Right lobe of liver (tissue), 6 donors: ENCODE results near the gene TAMALIN. TPM values are rescaled to one million over a fixed set of nuclear protein-coding genes. Genes with fewer than 3 reads are reported as not detected.
A peak's percentile ranks its signal among the peaks of the same experiment; 100 is the strongest.

Experiments used
- ATAC-seq, 4 donors: fragments of 200-7000 bp; cut with Tn5 transposase; one replicate each; pipeline ENCODE4 v1.9.1; 2020; ENCODE audit warnings: mild to moderate bottlenecking in 4 of 4, moderate library complexity in 4 of 4
- DNase-seq, 3 donors: peaks; one replicate each; pipeline ENCODE4 v3.0.0-alpha.2; 2020
- H3K27ac ChIP-seq, 3 donors: fragments of 200-600 bp; one replicate each; pipeline ENCODE4 v1.8.0; 2022
- H3K27me3 ChIP-seq, 2 donors: fragments of 200-600 bp; one replicate each; pipeline ENCODE4 v1.8.0; 2022
- H3K36me3 ChIP-seq, 4 donors: fragments of 200-600 bp; sonication (generic) in 1 of 4; one replicate each; pipeline versions ENCODE4 v1.5.1 to v1.8.0; 2017 to 2022; ENCODE audit warnings: control low read depth in 1 of 4
- H3K4me1 ChIP-seq, 4 donors: fragments of 200-600 bp; sonication (generic) in 1 of 4; one replicate each; pipeline versions ENCODE4 v1.5.1 to v1.8.0; 2017 to 2022; ENCODE audit warnings: control low read depth in 1 of 4
- H3K4me3 ChIP-seq, 3 donors: fragments of 200-600 bp; one replicate each; pipeline ENCODE4 v1.8.0; 2022
- H3K9me3 ChIP-seq, 4 donors: fragments of 200-600 bp; sonication (generic) in 1 of 4; one replicate each; pipeline versions ENCODE4 v1.5.1 to v1.8.0; 2017 to 2022; ENCODE audit warnings: control low read depth in 1 of 4
- CTCF ChIP-seq, 4 donors: fragments of 200-600 bp in 3 of 4; fragments of 450-650 bp in 1 of 4; IDR thresholded peaks; one replicate each; pipeline versions ENCODE4 v1.5.1 to v1.8.0; 2016 to 2022; ENCODE audit warnings: antibody characterized with exemption in 4 of 4, mild to moderate bottlenecking in 2 of 4
- POLR2A ChIP-seq: fragments of 450-650 bp; IDR thresholded peaks from one replicate; pipeline ENCODE4 v1.6.1; 2017; ENCODE audit warnings: antibody characterized with exemption, mild to moderate bottlenecking
- WGBS: methylation state at CpG from one replicate; pipeline ENCODE4 v1.1.6; 2018; ENCODE audit warnings: low coverage, low lambda C conversion rate; ENCODE audit not compliant: insufficient coverage; ENCODE audit errors: missing lambda C conversion rate; 5-methylcytosine and 5-hydroxymethylcytosine counted together
- intact Hi-C, 2 donors: fragments of 100-400 bp; cut with DNase I; formaldehyde crosslinking; loops; one replicate each; pipeline versions ENCODE4 v1.11.2 to v1.14.1; 2022
- total RNA-seq, 6 experiments: library from RNA; depleted of rRNA in 2 of 6; stranded (reverse); fragments of >200 nt in 2 of 6; fragmentation: NEBNext Ultra II Directional in 3 of 6; extraction: Animal tissue kit (Norgen Biotek cat#: 25700) in 3 of 6; gene quantifications; one replicate each; pipeline versions ENCODE4 v1.1.0 to v1.2.4, GENCODE V29; 2016 to 2023
- donor health status: DM: no; HTN: yes; CAD: no.
- donor health status: DM: no; HTN: no; CAD: no.
- donor health status: DM: no; HTN: no; CAD: no.
- donor health status: DM: no; HTN: yes; CAD: no.
- donor health status: DM: no; HTN: yes; CAD: no.

Gene TAMALIN
- total RNA-seq, 6 experiments from 2014 or later, result 2.9 to 6.5 (median 3.9) TPM

DNA sequence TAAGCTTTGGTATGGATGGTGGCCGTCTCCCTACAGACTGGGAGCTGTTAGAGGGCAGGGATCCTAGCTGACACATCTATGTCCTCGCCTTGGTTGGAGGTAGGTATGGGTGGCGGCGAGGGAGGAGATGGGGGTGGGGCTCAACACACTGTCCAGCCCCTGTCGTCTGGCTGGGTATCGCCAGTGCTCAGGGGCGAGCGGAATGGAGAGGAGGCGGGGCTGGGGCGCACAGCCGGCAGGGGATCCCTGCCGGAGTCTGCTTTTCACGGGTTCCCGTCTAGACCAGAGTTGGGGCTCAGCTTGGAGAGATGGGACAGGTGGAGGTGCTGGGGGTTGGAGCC lies 16.1 kb downstream of the TAMALIN start:
- peaks cover 0 to 21% (median 0%) of the 10 kb centered on the region in 4 donors for H3K4me1 ChIP-seq
- H3K27ac ChIP-seq, result peak overlapping the region in 1 of 3 donors; percentile 43
- H3K4me3 ChIP-seq, result peak overlapping the region; percentile 42 to 51 (median 47)
- 18% methylated on average over 9 of the region's 14 CpGs for WGBS
- intact Hi-C loops, result no loop called here
- no peaks in the 10 kb centered on the region for H3K27me3 ChIP-seq
- ATAC-seq (peak in 2 of 4 donors; percentile 0 to 2), DNase-seq (no peak)
- H3K36me3 ChIP-seq, result no peaks in the 10 kb centered on the region
- H3K9me3 ChIP-seq, result no peaks in the 10 kb centered on the region
- TF ChIP-seq POLR2A (no peak), CTCF (IDR thresholded peaks at IDR 0.05) (no peak)

- WGBS, result 1% methylated on average over 15 of the region's 70 CpGs
- DNase-seq (peak; percentile 87 to 93 (median 92)), ATAC-seq (peak; percentile 67 to 81 (median 76))
- no peaks in the 10 kb centered on the region for H3K9me3 ChIP-seq
- no peaks in the 10 kb centered on the region for H3K36me3 ChIP-seq
- no peaks in the 10 kb centered on the region for H3K27me3 ChIP-seq
- H3K4me1 ChIP-seq, result peaks cover 0 to 21% (median 0%) of the 10 kb centered on the region in 4 donors
- TF ChIP-seq POLR2A, result no peak
- TF ChIP-seq CTCF (IDR thresholded peaks at IDR 0.05), result peak; percentile 92 to 98 (median 95)
- H3K27ac ChIP-seq, result peak overlapping the region in 1 of 3 donors; percentile 43
- peak overlapping the region; percentile 42 to 51 (median 47) for H3K4me3 ChIP-seq
- intact Hi-C loops, result no loop called here
Measured at GRCh38 chr12:52023182-52023975, 16.6 kb downstream of the TAMALIN start.

DNA sequence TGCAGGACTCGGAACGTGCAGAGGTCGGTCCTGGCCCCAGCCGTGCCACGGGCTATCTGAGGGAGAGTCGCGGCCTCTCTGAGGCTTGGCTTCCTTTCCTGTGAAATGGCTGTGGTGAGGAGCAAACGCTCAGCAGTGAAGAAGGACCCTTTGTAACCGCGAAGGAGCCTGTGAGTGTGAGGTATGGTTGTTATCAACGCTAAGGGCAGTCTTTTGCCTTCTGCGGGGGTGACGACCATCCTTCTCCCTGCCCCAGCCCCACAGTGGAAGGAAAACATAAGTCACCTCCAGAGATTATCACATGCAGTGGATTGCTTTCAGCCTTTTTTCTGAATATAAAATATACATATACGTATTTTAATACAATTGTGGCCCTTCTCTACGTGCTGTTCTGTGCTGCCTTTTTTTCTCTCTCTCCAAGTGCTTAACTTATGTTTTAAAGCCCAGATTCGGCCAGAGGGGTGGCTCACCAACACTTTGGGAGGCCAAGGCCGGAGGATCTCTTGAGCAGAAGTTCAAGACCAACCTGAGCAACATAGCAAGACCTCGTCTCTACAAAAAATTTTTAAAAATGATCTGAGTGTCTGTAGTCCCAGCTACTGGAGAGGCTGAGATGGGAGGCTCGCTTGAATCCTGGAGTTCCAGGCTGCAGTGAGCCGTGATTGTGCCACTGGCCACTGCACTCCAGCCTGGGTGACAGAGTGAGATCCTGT lies 17.4 kb downstream of the TAMALIN start:
- TF ChIP-seq POLR2A, result no peak
- TF ChIP-seq CTCF (IDR thresholded peaks at IDR 0.05), result peak in 2 of 4 donors; percentile 3 to 6
- Histone ChIP-seq H3K4me3 (peak overlapping the region; percentile 42 to 51 (median 47)), H3K36me3 (no peaks in the 10 kb centered on the region), H3K9me3 (no peaks in the 10 kb centered on the region), H3K4me1 (peaks cover 0 to 21% (median 0%) of the 10 kb centered on the region in 4 donors), H3K27me3 (no peaks in the 10 kb centered on the region), H3K27ac (no peak overlapping the region)
- ATAC-seq (no peak), DNase-seq (no peak)
- 32% methylated on average over 12 of the region's 20 CpGs for WGBS
- intact Hi-C loops, result no loop called here

- Histone ChIP-seq H3K4me3 (peak overlapping the region in 1 of 3 donors; percentile 47), H3K27me3 (no peaks in the 10 kb centered on the region), H3K4me1 (peaks cover 0 to 21% (median 0%) of the 10 kb centered on the region in 4 donors), H3K36me3 (no peaks in the 10 kb centered on the region), H3K9me3 (no peaks in the 10 kb centered on the region), H3K27ac (peak overlapping the region; percentile 46 to 79 (median 58))
- 48% methylated on average over 7 of the region's 15 CpGs for WGBS
- intact Hi-C loops, result loop anchor here (5.0 kb wide), 2 partner anchors 52 to 57 kb away; partner anchors contain the start of gene SMIM41 (in 1 of the 2)
- TF ChIP-seq CTCF (IDR thresholded peaks at IDR 0.05) (no peak), POLR2A (no peak)
- DNase-seq (no peak), ATAC-seq (peak in 3 of 4 donors; percentile 11 to 27 (median 13))
Measured at GRCh38 chr12:52024845-52025230, 18.1 kb downstream of the TAMALIN start.
